A673 (cell line): Measurements from ENCODE around the gene CHRDL1. TPM values are rescaled to one million over a fixed set of nuclear protein-coding genes. Genes with fewer than 3 reads are reported as not detected.

ENCODE experiments used
- BruUV-seq: library from RNA; stranded (reverse); fragments of 400-500 nt; replicated peaks from 2 replicates; lab custom pipeline; 2021; lab: Mats Ljungman, UMichigan
- CTCF ChIA-PET: fragments of 300-600 bp; sonication (Branson Sonifier 250); formaldehyde crosslinking; loops from one replicate; lab custom pipeline; 2022; ENCODE audit warnings: antibody characterized with exemption; lab: Charles Lee
- POLR2A ChIA-PET: fragments of 300-600 bp; sonication (Branson Sonifier 250); formaldehyde crosslinking; loops from one replicate; lab custom pipeline; 2022; ENCODE audit warnings: antibody characterized with exemption; ENCODE audit not compliant: low non-redundant PET; lab: Charles Lee
- DNase-seq: peaks from one replicate; pipeline ENCODE4 v3.0.0-alpha.2; 2015; ENCODE audit warnings: low spot score
- H3K27ac ChIP-seq: fragments of 200-600 bp; sonication (generic); 2 replicates; pipeline ENCODE4 v1.5.1; 2016; ENCODE audit warnings: mixed run types, low read depth, mild to moderate bottlenecking, mixed read lengths, antibody characterized with exemption, low read length; ENCODE audit not compliant: poor library complexity, severe bottlenecking
- H3K27me3 ChIP-seq: fragments of 200-600 bp; sonication (generic); replicated peaks from 2 replicates; pipeline ENCODE4 v1.6.1; 2017; ENCODE audit warnings: mixed run types, low read depth, mild to moderate bottlenecking, mixed read lengths, antibody characterized with exemption, low read length; ENCODE audit not compliant: insufficient read depth, poor library complexity
- H3K36me3 ChIP-seq: fragments of 200-600 bp; sonication (generic); 2 replicates; pipeline ENCODE4 v1.6.1; 2016; ENCODE audit warnings: mixed run types, mild to moderate bottlenecking, mixed read lengths, antibody characterized with exemption, low read length; ENCODE audit not compliant: insufficient read depth, poor library complexity, severe bottlenecking
- H3K4me1 ChIP-seq: fragments of 200-600 bp; sonication (generic); 2 replicates; pipeline ENCODE4 v1.6.1; 2017; ENCODE audit warnings: mixed run types, mild to moderate bottlenecking, mixed read lengths, antibody characterized with exemption, low read length; ENCODE audit not compliant: insufficient read depth, poor library complexity, severe bottlenecking
- H3K4me3 ChIP-seq: fragments of 200-600 bp; sonication (generic); 2 replicates; pipeline ENCODE4 v1.5.1; 2016; ENCODE audit warnings: low read depth, mixed run types, mild to moderate bottlenecking, mixed read lengths, low read length; ENCODE audit not compliant: poor library complexity, severe bottlenecking
- H3K9me3 ChIP-seq: fragments of 200-600 bp; sonication (generic); 2 replicates; pipeline ENCODE4 v1.6.1; 2016; ENCODE audit warnings: mixed run types, low read depth, mild to moderate bottlenecking, mixed read lengths, antibody characterized with exemption, low read length; ENCODE audit not compliant: poor library complexity, severe bottlenecking
- CTCF ChIP-seq: fragments of 300-800, 200-600 bp; sonication (generic); conservative IDR thresholded peaks from 2 replicates; pipeline ENCODE4 v1.5.1; 2017; ENCODE audit warnings: low read depth, mild to moderate bottlenecking, antibody characterized with exemption, low read length, moderate library complexity, mixed read lengths
- EZH2 ChIP-seq: fragments of 200-600 bp; sonication (generic); IDR thresholded peaks from 2 replicates; pipeline ENCODE4 v1.6.1; 2017; ENCODE audit warnings: borderline replicate concordance, low read depth, mild to moderate bottlenecking, mixed read lengths, antibody characterized with exemption, low read length; ENCODE audit not compliant: poor library complexity, severe bottlenecking
- intact Hi-C: fragments of 100-400 bp; cut with micrococcal nuclease; formaldehyde crosslinking; loops from one replicate; pipeline ENCODE4 v1.10.0; 2022; ENCODE audit not compliant: unreplicated experiment
- total RNA-seq: library from RNA; stranded (reverse); gene quantifications from 2 replicates; pipeline ENCODE4 v1.2.3, GENCODE V29; 2021

CHRDL1 gene
- total RNA-seq, 1 experiment from 2014 or later: 0.41 TPM

- Histone ChIP-seq H3K4me3 (no peak overlapping the region), H3K36me3 (no peaks in the 10 kb centered on the region), H3K27ac (no peak overlapping the region), H3K9me3 (no peaks in the 10 kb centered on the region), H3K4me1 (no peaks in the 10 kb centered on the region), H3K27me3 (peaks cover 17% of the 10 kb centered on the region)
- TF ChIP-seq CTCF: no peak
- no peak for TF ChIP-seq EZH2
- CTCF ChIA-PET: no interaction called here
- no peak for DNase-seq
- POLR2A ChIA-PET: no interaction called here
- intact Hi-C loops: no loop called here
- BruUV-seq: no TSS peak
Measured at GRCh38 chrX:110805303-110805702, 9.7 kb upstream of the CHRDL1 start.

- TF ChIP-seq CTCF: no peak
- no peak for TF ChIP-seq EZH2
- Histone ChIP-seq H3K27ac (no peak overlapping the region), H3K4me1 (no peaks in the 10 kb centered on the region), H3K4me3 (no peak overlapping the region), H3K27me3 (peaks cover 17% of the 10 kb centered on the region), H3K9me3 (no peaks in the 10 kb centered on the region), H3K36me3 (no peaks in the 10 kb centered on the region)
- ChIA-PET CTCF (interaction anchor here (0.6 kb wide), 2 partner anchors 32 to 421 kb away, joined by 4 to 5 read pairs; no protein-coding TSS in a partner anchor), POLR2A (no interaction called here)
- DNase-seq: no peak
- no TSS peak for BruUV-seq
- intact Hi-C loops: no loop called here
Measured at GRCh38 chrX:110804446-110804845, 8.8 kb upstream of the CHRDL1 start.

GRCh38 chrX:110803506-110803905 lies 7.9 kb upstream of the CHRDL1 start:
- Histone ChIP-seq H3K4me3 (no peak overlapping the region), H3K36me3 (no peaks in the 10 kb centered on the region), H3K27ac (no peak overlapping the region), H3K27me3 (peaks cover 15% of the 10 kb centered on the region), H3K9me3 (no peaks in the 10 kb centered on the region), H3K4me1 (no peaks in the 10 kb centered on the region)
- BruUV-seq: no TSS peak
- intact Hi-C loops: no loop called here
- POLR2A ChIA-PET: no interaction called here
- DNase-seq: no peak
- TF ChIP-seq EZH2: no peak
- no peak for TF ChIP-seq CTCF
- CTCF ChIA-PET: no interaction called here
